Neutrophil (primary cell): ENCODE data around the gene MYO1D.
"Not testable (repeated sequence)": the region's sequence is repeated elsewhere in the genome, so short reads cannot be mapped to it uniquely, and the experiment has no call there.

ENCODE experiments used
- H3K27ac ChIP-seq: fragments of 200-600 bp; sonication (generic); 2 replicates; pipeline ENCODE4 v1.5.1; 2016; ENCODE audit warnings: mild to moderate bottlenecking, moderate library complexity
- H3K27me3 ChIP-seq: fragments of 200-600 bp; sonication (generic); 2 replicates; pipeline ENCODE4 v1.6.0; 2016; ENCODE audit warnings: mild to moderate bottlenecking
- H3K36me3 ChIP-seq: fragments of 200-600 bp; sonication (generic); 2 replicates; pipeline ENCODE4 v1.5.1; 2017
- H3K4me1 ChIP-seq, 2 experiments: fragments of 200-600 bp in 1 of 2; sonication (generic) in 1 of 2; 1 replicate in 1 of 2; 2 replicates in 1 of 2; pipeline versions ENCODE4 v1.5.1 to v1.6.1; 2013 to 2016; ENCODE audit warnings: low read depth in 1 of 2, low read length in 1 of 2, mild to moderate bottlenecking in 1 of 2, moderate library complexity in 1 of 2; ENCODE audit not compliant: control insufficient read depth in 1 of 2, insufficient read depth in 1 of 2
- H3K4me3 ChIP-seq, 2 experiments: fragments of 200-600 bp in 1 of 2; sonication (generic) in 1 of 2; 1 replicate in 1 of 2; 2 replicates in 1 of 2; pipeline ENCODE4 v1.5.1; 2013 to 2016; ENCODE audit warnings: low read depth in 1 of 2, low read length in 1 of 2, mild to moderate bottlenecking in 1 of 2, moderate library complexity in 1 of 2
- H3K9me3 ChIP-seq: fragments of 200-600 bp; sonication (generic); 2 replicates; pipeline ENCODE4 v1.5.1; 2016
- TF ChIP-seq, protein P1 (sequence below): fragments of 200-600 bp; sonication (generic); IDR thresholded peaks from 2 replicates; pipeline ENCODE4 v1.5.1; 2016; ENCODE audit warnings: antibody characterized with exemption

MYO1D gene

DNA sequence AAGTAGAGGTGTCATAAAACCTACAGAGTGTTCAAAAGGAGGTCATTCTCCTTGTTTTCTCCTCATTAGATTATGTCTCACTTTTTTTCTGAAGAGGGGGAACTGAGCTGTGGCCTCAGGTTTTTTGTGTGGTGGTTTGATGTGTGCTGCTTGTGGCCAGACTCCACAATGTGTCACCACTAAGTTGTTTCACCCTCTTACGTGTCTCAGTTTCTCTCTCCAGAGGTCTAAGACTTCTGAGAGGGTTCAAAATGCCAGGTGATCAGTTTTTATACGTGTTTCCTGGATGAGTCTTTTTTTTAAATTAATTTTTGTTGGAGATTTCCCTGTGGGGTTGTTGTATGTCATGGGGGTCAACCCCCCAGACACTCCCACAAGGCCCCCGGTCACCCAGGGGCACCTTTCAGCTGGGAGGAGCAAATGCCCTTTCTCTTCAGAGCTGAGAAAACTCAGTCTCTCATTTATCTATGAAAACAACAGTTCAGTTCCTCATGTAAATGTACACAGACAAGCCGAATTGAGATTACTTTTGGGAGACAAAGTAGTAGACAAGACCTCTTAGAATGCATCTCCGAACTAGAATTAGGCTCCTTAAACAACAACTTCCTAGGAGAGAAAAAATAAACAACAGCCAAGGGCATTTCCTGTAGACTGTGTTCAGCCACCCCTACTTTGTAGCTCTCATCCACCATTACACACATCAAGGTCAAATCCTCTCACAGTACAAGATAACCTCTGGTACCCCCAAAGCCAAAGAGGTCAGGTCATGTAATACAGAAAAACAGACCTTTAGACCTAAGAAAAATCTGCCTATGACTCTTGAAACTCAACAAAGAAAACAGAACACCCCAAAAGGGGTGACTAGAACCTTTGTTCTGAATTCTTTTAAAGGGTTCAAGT, 27.1 kb upstream of the MYO1D start:
- H3K4me1 ChIP-seq = no peaks in the 10 kb centered on the region
- TF ChIP-seq, protein P1, sequence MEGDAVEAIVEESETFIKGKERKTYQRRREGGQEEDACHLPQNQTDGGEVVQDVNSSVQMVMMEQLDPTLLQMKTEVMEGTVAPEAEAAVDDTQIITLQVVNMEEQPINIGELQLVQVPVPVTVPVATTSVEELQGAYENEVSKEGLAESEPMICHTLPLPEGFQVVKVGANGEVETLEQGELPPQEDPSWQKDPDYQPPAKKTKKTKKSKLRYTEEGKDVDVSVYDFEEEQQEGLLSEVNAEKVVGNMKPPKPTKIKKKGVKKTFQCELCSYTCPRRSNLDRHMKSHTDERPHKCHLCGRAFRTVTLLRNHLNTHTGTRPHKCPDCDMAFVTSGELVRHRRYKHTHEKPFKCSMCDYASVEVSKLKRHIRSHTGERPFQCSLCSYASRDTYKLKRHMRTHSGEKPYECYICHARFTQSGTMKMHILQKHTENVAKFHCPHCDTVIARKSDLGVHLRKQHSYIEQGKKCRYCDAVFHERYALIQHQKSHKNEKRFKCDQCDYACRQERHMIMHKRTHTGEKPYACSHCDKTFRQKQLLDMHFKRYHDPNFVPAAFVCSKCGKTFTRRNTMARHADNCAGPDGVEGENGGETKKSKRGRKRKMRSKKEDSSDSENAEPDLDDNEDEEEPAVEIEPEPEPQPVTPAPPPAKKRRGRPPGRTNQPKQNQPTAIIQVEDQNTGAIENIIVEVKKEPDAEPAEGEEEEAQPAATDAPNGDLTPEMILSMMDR = no peak
- peaks cover 15% of the 10 kb centered on the region for H3K27me3 ChIP-seq
- no peak overlapping the region for H3K4me3 ChIP-seq
- no peak overlapping the region for H3K27ac ChIP-seq
- H3K36me3 ChIP-seq = no peaks in the 10 kb centered on the region
- H3K9me3 ChIP-seq = no peaks in the 10 kb centered on the region

GRCh38 chr17:32901743-32902142, 24.8 kb upstream of the MYO1D start:
- no peak overlapping the region for H3K4me3 ChIP-seq
- no peaks in the 10 kb centered on the region for H3K9me3 ChIP-seq
- H3K36me3 ChIP-seq = no peaks in the 10 kb centered on the region
- H3K4me1 ChIP-seq = no peaks in the 10 kb centered on the region
- no peak overlapping the region for H3K27ac ChIP-seq
- peaks cover 15% of the 10 kb centered on the region for H3K27me3 ChIP-seq
- TF ChIP-seq, protein P1 = no peak

- Histone ChIP-seq H3K4me3 (no peak overlapping the region), H3K4me1 (no peaks in the 10 kb centered on the region), H3K27me3 (peaks cover 7% of the 10 kb centered on the region), H3K36me3 (no peaks in the 10 kb centered on the region), H3K27ac (no peak overlapping the region), H3K9me3 (no peaks in the 10 kb centered on the region)
- TF ChIP-seq, protein P1 = no peak
Measured at GRCh38 chr17:32899236-32900013, 22.5 kb upstream of the MYO1D start.

GRCh38 chr17:32896647-32897258, 19.8 kb upstream of the MYO1D start:
- no peak overlapping the region for H3K27ac ChIP-seq

DNA sequence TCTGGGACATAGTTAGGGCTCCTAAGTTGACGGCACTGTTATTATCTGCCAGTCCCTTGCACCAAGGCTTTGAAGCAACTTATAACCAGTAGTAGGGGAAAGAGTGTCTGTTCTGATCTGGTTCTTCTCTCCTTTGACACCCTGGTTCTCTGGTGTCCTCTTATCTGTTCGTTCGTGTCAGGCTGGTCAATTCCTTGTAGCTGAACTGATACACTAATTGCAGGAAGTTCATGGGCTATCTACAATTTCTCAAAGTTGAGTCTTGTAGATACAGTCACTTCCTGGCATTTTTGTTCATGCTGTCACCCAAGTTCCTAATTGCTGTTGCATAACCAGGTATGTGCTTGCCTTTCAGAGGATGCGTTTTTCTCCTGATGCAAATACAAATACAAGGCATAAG, 17.3 kb upstream of the MYO1D start:
- Histone ChIP-seq H3K9me3 (no peaks in the 10 kb centered on the region), H3K27me3 (no peaks in the 10 kb centered on the region), H3K4me3 (no peak overlapping the region), H3K36me3 (no peaks in the 10 kb centered on the region), H3K27ac (no peak overlapping the region), H3K4me1 (no peaks in the 10 kb centered on the region)
- TF ChIP-seq, protein P1 = no peak

More at GRCh38 chr17:32896647-32897258, 19.8 kb upstream of the MYO1D start:
- Histone ChIP-seq H3K9me3 (no peaks in the 10 kb centered on the region), H3K27me3 (no peaks in the 10 kb centered on the region), H3K4me3 (no peak overlapping the region), H3K36me3 (no peaks in the 10 kb centered on the region), H3K4me1 (no peaks in the 10 kb centered on the region)
- TF ChIP-seq, protein P1 = no peak

GRCh38 chr17:32887410-32887809, 10.5 kb upstream of the MYO1D start:
- H3K9me3 ChIP-seq, H3K4me3 ChIP-seq, H3K4me1 ChIP-seq, H3K36me3 ChIP-seq, H3K27me3 ChIP-seq, H3K27ac ChIP-seq: not testable (repeated sequence)

DNA sequence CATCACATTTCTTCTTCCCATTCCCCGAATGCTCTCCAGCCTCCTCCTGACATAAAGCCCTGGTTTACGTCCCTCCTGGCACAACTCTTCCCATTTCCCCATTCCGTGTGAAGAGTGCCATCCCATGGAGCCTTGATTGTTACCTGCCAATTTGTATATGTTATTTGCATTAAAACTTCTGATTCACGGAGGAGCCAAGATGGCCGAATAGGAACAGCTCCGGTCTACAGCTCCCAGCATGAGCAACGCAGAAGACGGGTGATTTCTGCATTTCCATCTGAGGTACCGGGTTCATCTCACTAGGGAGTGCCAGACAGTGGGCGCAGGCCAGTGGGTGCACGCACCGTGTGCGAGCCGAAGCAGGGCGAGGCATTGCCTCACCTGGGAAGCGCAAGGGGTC, 10.0 kb upstream of the MYO1D start:
- H3K4me3 ChIP-seq, H3K9me3 ChIP-seq, H3K27ac ChIP-seq, H3K36me3 ChIP-seq, H3K4me1 ChIP-seq: not testable (repeated sequence)
- peaks cover 13% of the 10 kb centered on the region for H3K27me3 ChIP-seq
